Measurements from ENCODE around the gene HOXA3. TPM values are rescaled to one million over a fixed set of nuclear protein-coding genes. Genes with fewer than 3 reads are reported as not detected.

HOXA3 gene
- polyA plus RNA-seq, 3 donors: not detected

- Histone ChIP-seq H3K36me3 (replicated peaks in 1 of 2; ENCODE audit: control insufficient read depth in 1 of 2, insufficient read depth in 2 of 2, low read length in 2 of 2) (no peaks in the 10 kb centered on the region), H3K4me3 (replicated peaks in 1 of 3; ENCODE audit: low read depth in 2 of 3, low read length in 3 of 3) (no peak overlapping the region), H4K20me1 (ENCODE audit: insufficient read depth, low read length) (no peaks in the 10 kb centered on the region), H3K9me3 (replicated peaks in 1 of 2; ENCODE audit: control insufficient read depth in 1 of 2, insufficient read depth in 1 of 2, low read length in 2 of 2) (no peaks in the 10 kb centered on the region), H3K4me2 (replicated peaks; ENCODE audit: extremely low read depth, low read length, poor library complexity, severe bottlenecking) (no peak overlapping the region), H2AFZ (ENCODE audit: insufficient read depth, low read depth, low read length, poor library complexity, severe bottlenecking) (no peak overlapping the region), H3K4me1 (ENCODE audit: control insufficient read depth in 1 of 2, insufficient read depth in 2 of 2, low read length in 2 of 2) (peaks cover 0 to 8% of the 10 kb centered on the region in 2 donors), H3K9ac (ENCODE audit: insufficient read depth, low read length, poor library complexity, severe bottlenecking) (no peak overlapping the region), H3K27ac (ENCODE audit: low read depth in 1 of 2, low read length in 2 of 2) (no peak overlapping the region), H3K27me3 (ENCODE audit: control insufficient read depth in 2 of 2, insufficient read depth in 2 of 2, low read length in 2 of 2) (no peaks in the 10 kb centered on the region), H3K79me2 (ENCODE audit: insufficient read depth, low read length) (no peaks in the 10 kb centered on the region)
- Mint-ChIP-seq H3K9me3 (peaks cover 0 to 9% (median 0%) of the 10 kb centered on the region in 7 donors), H3K4me1 (peaks cover 9% of the 10 kb centered on the region), H3K27ac (peak overlapping the region in 1 of 7 donors; percentile 35), H3K36me3 (peaks cover 0 to 2% of the 10 kb centered on the region in 2 donors), H3K4me3 (peak overlapping the region; percentile 0 to 27), H3K27me3 (ENCODE audit: low read depth in 3 of 3) (peaks cover 4 to 10% (median 5%) of the 10 kb centered on the region in 3 donors)
- DNase-seq: no peak
- 96% methylated on average over 14 of the region's 28 CpGs for WGBS (ENCODE audit: insufficient coverage)
- intact Hi-C loops (cut with micrococcal nuclease): no loop called here
- no peak for TF ChIP-seq CTCF (IDR thresholded peaks at IDR 0.05)
These were observed 23.3 kb downstream of the HOXA3 start for GRCh38 chr7:27128776-27129728.

GRCh38 chr7:27128034-27128433, 24.3 kb downstream of the HOXA3 start:
- no peaks in the 10 kb centered on the region for H3K79me2 ChIP-seq (ENCODE audit: insufficient read depth, low read length)

More at GRCh38 chr7:27128034-27128433, 24.3 kb downstream of the HOXA3 start:
- Mint-ChIP-seq H3K4me1 (peaks cover 8% of the 10 kb centered on the region), H3K36me3 (peaks cover 0 to 2% of the 10 kb centered on the region in 2 donors), H3K27me3 (ENCODE audit: low read depth in 3 of 3) (peaks cover 3 to 10% (median 4%) of the 10 kb centered on the region in 3 donors), H3K9me3 (peaks cover 0 to 6% (median 0%) of the 10 kb centered on the region in 7 donors), H3K27ac (no peak overlapping the region), H3K4me3 (no peak overlapping the region)
- Histone ChIP-seq H3K4me1 (ENCODE audit: control insufficient read depth in 1 of 2, insufficient read depth in 2 of 2, low read length in 2 of 2) (peaks cover 0 to 7% of the 10 kb centered on the region in 2 donors), H3K36me3 (replicated peaks in 1 of 2; ENCODE audit: control insufficient read depth in 1 of 2, insufficient read depth in 2 of 2, low read length in 2 of 2) (no peaks in the 10 kb centered on the region), H4K20me1 (ENCODE audit: insufficient read depth, low read length) (no peaks in the 10 kb centered on the region), H3K9ac (ENCODE audit: insufficient read depth, low read length, poor library complexity, severe bottlenecking) (no peak overlapping the region), H3K4me3 (replicated peaks in 1 of 3; ENCODE audit: low read depth in 2 of 3, low read length in 3 of 3) (no peak overlapping the region), H3K27ac (ENCODE audit: low read depth in 1 of 2, low read length in 2 of 2) (no peak overlapping the region), H2AFZ (ENCODE audit: insufficient read depth, low read depth, low read length, poor library complexity, severe bottlenecking) (no peak overlapping the region), H3K27me3 (ENCODE audit: control insufficient read depth in 2 of 2, insufficient read depth in 2 of 2, low read length in 2 of 2) (no peaks in the 10 kb centered on the region), H3K9me3 (replicated peaks in 1 of 2; ENCODE audit: control insufficient read depth in 1 of 2, insufficient read depth in 1 of 2, low read length in 2 of 2) (no peaks in the 10 kb centered on the region), H3K4me2 (replicated peaks; ENCODE audit: extremely low read depth, low read length, poor library complexity, severe bottlenecking) (no peak overlapping the region)
- 83% methylated on average over 1 of the region's 2 CpGs for WGBS (ENCODE audit: insufficient coverage)
- no peak for DNase-seq
- no peak for TF ChIP-seq CTCF (IDR thresholded peaks at IDR 0.05)
- intact Hi-C loops (cut with micrococcal nuclease): no loop called here

Measured in CD14-positive monocyte (primary cell).